Measurements from ENCODE around the gene PNPT1. TPM values are rescaled to one million over a fixed set of nuclear protein-coding genes. Genes with fewer than 3 reads are reported as not detected.

Gene PNPT1
- total and polyA plus RNA-seq, 9 of the 15 experiments (the other 6 are each of a cell fraction or from before 2014, with no cell fraction given): 46.5 to 104 (median 62.7) TPM

DNA sequence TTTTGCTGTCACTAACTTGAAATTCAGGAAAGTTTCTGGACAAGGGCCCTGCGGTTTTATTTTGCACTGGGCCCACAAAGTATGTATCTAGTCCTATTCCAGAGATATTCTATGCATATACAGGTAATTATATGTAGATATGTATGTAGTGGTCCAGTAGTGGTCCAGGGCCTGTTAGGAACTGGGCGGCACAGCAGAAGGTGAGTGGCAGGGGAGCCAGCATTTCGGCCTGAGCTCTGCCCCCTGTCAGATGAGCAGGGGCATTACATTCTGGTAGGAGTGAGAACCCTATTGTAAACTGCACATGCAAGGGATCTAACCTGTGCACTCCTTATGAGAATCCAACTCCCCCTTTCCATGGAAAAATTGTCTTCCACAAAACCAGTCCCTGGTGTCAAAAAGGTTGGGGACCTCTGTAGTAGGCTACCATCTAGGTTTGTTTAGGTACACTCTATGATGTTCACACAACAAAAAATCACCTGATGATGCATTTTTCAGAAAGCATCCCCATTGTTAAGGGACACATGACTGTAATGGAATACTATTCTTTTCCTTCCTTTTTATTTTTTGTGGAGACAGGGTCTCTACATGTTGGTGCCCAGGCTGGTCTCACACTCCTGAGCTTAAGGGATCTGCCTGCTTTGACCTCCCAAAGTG, 73.4 kb downstream of the PNPT1 start (continued):
- TF ChIP-seq, protein P1, sequence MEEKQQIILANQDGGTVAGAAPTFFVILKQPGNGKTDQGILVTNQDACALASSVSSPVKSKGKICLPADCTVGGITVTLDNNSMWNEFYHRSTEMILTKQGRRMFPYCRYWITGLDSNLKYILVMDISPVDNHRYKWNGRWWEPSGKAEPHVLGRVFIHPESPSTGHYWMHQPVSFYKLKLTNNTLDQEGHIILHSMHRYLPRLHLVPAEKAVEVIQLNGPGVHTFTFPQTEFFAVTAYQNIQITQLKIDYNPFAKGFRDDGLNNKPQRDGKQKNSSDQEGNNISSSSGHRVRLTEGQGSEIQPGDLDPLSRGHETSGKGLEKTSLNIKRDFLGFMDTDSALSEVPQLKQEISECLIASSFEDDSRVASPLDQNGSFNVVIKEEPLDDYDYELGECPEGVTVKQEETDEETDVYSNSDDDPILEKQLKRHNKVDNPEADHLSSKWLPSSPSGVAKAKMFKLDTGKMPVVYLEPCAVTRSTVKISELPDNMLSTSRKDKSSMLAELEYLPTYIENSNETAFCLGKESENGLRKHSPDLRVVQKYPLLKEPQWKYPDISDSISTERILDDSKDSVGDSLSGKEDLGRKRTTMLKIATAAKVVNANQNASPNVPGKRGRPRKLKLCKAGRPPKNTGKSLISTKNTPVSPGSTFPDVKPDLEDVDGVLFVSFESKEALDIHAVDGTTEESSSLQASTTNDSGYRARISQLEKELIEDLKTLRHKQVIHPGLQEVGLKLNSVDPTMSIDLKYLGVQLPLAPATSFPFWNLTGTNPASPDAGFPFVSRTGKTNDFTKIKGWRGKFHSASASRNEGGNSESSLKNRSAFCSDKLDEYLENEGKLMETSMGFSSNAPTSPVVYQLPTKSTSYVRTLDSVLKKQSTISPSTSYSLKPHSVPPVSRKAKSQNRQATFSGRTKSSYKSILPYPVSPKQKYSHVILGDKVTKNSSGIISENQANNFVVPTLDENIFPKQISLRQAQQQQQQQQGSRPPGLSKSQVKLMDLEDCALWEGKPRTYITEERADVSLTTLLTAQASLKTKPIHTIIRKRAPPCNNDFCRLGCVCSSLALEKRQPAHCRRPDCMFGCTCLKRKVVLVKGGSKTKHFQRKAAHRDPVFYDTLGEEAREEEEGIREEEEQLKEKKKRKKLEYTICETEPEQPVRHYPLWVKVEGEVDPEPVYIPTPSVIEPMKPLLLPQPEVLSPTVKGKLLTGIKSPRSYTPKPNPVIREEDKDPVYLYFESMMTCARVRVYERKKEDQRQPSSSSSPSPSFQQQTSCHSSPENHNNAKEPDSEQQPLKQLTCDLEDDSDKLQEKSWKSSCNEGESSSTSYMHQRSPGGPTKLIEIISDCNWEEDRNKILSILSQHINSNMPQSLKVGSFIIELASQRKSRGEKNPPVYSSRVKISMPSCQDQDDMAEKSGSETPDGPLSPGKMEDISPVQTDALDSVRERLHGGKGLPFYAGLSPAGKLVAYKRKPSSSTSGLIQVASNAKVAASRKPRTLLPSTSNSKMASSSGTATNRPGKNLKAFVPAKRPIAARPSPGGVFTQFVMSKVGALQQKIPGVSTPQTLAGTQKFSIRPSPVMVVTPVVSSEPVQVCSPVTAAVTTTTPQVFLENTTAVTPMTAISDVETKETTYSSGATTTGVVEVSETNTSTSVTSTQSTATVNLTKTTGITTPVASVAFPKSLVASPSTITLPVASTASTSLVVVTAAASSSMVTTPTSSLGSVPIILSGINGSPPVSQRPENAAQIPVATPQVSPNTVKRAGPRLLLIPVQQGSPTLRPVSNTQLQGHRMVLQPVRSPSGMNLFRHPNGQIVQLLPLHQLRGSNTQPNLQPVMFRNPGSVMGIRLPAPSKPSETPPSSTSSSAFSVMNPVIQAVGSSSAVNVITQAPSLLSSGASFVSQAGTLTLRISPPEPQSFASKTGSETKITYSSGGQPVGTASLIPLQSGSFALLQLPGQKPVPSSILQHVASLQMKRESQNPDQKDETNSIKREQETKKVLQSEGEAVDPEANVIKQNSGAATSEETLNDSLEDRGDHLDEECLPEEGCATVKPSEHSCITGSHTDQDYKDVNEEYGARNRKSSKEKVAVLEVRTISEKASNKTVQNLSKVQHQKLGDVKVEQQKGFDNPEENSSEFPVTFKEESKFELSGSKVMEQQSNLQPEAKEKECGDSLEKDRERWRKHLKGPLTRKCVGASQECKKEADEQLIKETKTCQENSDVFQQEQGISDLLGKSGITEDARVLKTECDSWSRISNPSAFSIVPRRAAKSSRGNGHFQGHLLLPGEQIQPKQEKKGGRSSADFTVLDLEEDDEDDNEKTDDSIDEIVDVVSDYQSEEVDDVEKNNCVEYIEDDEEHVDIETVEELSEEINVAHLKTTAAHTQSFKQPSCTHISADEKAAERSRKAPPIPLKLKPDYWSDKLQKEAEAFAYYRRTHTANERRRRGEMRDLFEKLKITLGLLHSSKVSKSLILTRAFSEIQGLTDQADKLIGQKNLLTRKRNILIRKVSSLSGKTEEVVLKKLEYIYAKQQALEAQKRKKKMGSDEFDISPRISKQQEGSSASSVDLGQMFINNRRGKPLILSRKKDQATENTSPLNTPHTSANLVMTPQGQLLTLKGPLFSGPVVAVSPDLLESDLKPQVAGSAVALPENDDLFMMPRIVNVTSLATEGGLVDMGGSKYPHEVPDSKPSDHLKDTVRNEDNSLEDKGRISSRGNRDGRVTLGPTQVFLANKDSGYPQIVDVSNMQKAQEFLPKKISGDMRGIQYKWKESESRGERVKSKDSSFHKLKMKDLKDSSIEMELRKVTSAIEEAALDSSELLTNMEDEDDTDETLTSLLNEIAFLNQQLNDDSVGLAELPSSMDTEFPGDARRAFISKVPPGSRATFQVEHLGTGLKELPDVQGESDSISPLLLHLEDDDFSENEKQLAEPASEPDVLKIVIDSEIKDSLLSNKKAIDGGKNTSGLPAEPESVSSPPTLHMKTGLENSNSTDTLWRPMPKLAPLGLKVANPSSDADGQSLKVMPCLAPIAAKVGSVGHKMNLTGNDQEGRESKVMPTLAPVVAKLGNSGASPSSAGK (IDR thresholded peaks at IDR 0.05): no peak
- TF ChIP-seq, protein P2, sequence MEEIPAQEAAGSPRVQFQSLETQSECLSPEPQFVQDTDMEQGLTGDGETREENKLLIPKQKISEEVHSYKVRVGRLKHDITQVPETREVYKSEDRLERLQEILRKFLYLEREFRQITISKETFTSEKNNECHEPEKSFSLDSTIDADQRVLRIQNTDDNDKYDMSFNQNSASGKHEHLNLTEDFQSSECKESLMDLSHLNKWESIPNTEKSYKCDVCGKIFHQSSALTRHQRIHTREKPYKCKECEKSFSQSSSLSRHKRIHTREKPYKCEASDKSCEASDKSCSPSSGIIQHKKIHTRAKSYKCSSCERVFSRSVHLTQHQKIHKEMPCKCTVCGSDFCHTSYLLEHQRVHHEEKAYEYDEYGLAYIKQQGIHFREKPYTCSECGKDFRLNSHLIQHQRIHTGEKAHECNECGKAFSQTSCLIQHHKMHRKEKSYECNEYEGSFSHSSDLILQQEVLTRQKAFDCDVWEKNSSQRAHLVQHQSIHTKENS (CRISPR knock-in tag; IDR thresholded peaks at IDR 0.05): no peak
- TF ChIP-seq RFX5 (IDR thresholded peaks at IDR 0.05; ENCODE audit: low read depth, low read length) (no peak), CHD4 (IDR thresholded peaks at IDR 0.05; ENCODE audit: insufficient read depth, insufficient replicate concordance, low read depth, low read length, poor library complexity, severe bottlenecking) (no peak), JUND (IDR thresholded peaks at IDR 0.05; ENCODE audit: borderline replicate concordance, low read depth, low read length) (no peak), JUND (tag; IDR thresholded peaks at IDR 0.05; ENCODE audit: borderline replicate concordance, low read depth, low read length) (no peak), FOXK1 (CRISPR knock-in tag; IDR thresholded peaks at IDR 0.05; ENCODE audit: borderline replicate concordance) (no peak), ARID2 (IDR thresholded peaks at IDR 0.05) (no peak), HDAC6 (IDR thresholded peaks at IDR 0.05; ENCODE audit: low read depth, low read length) (no peak)
- TF ChIP-seq, protein P3, sequence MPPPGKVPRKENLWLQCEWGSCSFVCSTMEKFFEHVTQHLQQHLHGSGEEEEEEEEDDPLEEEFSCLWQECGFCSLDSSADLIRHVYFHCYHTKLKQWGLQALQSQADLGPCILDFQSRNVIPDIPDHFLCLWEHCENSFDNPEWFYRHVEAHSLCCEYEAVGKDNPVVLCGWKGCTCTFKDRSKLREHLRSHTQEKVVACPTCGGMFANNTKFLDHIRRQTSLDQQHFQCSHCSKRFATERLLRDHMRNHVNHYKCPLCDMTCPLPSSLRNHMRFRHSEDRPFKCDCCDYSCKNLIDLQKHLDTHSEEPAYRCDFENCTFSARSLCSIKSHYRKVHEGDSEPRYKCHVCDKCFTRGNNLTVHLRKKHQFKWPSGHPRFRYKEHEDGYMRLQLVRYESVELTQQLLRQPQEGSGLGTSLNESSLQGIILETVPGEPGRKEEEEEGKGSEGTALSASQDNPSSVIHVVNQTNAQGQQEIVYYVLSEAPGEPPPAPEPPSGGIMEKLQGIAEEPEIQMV (tag; conservative IDR thresholded peaks at IDR 0.05; ENCODE audit: low read depth): 0 out of 2 replicates have a peak, but pooled peaks have one; percentile 21

Data from K562 (cell line).